Measurements from ENCODE around the gene IMMP2L.

Gene IMMP2L

GRCh38 chr7:110800984-110801383 is 761.3 kb downstream of the IMMP2L start:
- DNase-seq (ENCODE audit: low spot score) = no peak

GRCh38 chr7:110797656-110798055 is 764.6 kb downstream of the IMMP2L start:
- no peak for DNase-seq (ENCODE audit: low spot score)

GRCh38 chr7:110790992-110791391 is 771.3 kb downstream of the IMMP2L start:
- DNase-seq (ENCODE audit: low spot score) = no peak

- DNase-seq (ENCODE audit: low spot score) = no peak
These were observed 775.8 kb downstream of the IMMP2L start for GRCh38 chr7:110786328-110786965.

- no peak for DNase-seq (ENCODE audit: low spot score)
These were observed 777.5 kb downstream of the IMMP2L start for GRCh38 chr7:110784749-110785148.

GRCh38 chr7:110780712-110781111 is 781.6 kb downstream of the IMMP2L start:
- DNase-seq (ENCODE audit: low spot score) = no peak

- DNase-seq (ENCODE audit: low spot score) = no peak
These were observed 783.0 kb downstream of the IMMP2L start for GRCh38 chr7:110779339-110779738.

GRCh38 chr7:110775046-110775445 is 787.2 kb downstream of the IMMP2L start:
- no peak for DNase-seq (ENCODE audit: low spot score)

- no peak for DNase-seq (ENCODE audit: low spot score)
These were observed 788.2 kb downstream of the IMMP2L start for GRCh38 chr7:110774071-110774470.

- DNase-seq (ENCODE audit: low spot score) = no peak
These were observed 789.7 kb downstream of the IMMP2L start for GRCh38 chr7:110772615-110773014.

GRCh38 chr7:110771717-110772116 is 790.6 kb downstream of the IMMP2L start:
- DNase-seq (ENCODE audit: low spot score) = no peak

GRCh38 chr7:110767550-110768110 is 794.7 kb downstream of the IMMP2L start:
- DNase-seq (ENCODE audit: low spot score) = no peak

- no peak for DNase-seq (ENCODE audit: low spot score)
These were observed 795.4 kb downstream of the IMMP2L start for GRCh38 chr7:110766864-110767263.

- no peak for DNase-seq (ENCODE audit: low spot score)
These were observed 797.4 kb downstream of the IMMP2L start for GRCh38 chr7:110764852-110765251.

GRCh38 chr7:110762546-110763225 is 799.6 kb downstream of the IMMP2L start:
- no peak for DNase-seq (ENCODE audit: low spot score)

- no peak for DNase-seq (ENCODE audit: low spot score)
These were observed 802.0 kb downstream of the IMMP2L start for GRCh38 chr7:110760341-110760740.

GRCh38 chr7:110759069-110759468 is 803.2 kb downstream of the IMMP2L start:
- no peak for DNase-seq (ENCODE audit: low spot score)

GRCh38 chr7:110754649-110755048 is 807.6 kb downstream of the IMMP2L start:
- no peak for DNase-seq (ENCODE audit: low spot score)

- DNase-seq (ENCODE audit: low spot score) = no peak
These were observed 811.2 kb downstream of the IMMP2L start for GRCh38 chr7:110750931-110751605.

- DNase-seq (ENCODE audit: low spot score) = no peak
These were observed 829.1 kb downstream of the IMMP2L start for GRCh38 chr7:110733221-110733620.

GRCh38 chr7:110724811-110725210 is 837.5 kb downstream of the IMMP2L start:
- no peak for DNase-seq (ENCODE audit: low spot score)

GRCh38 chr7:110721395-110721794 is 840.9 kb downstream of the IMMP2L start:
- DNase-seq (ENCODE audit: low spot score) = no peak

- no peak for DNase-seq (ENCODE audit: low spot score)
These were observed 841.7 kb downstream of the IMMP2L start for GRCh38 chr7:110720626-110721025.
